Loucy (cell line): ENCODE data around the gene CCDC8.

ENCODE experiments used
- H2AFZ ChIP-seq: fragments of 200-600 bp; sonication (generic); 2 replicates; pipeline ENCODE4 v1.6.0; 2016; ENCODE audit warnings: antibody characterized with exemption, mild to moderate bottlenecking, low read length, moderate library complexity
- H3F3A ChIP-seq: fragments of 200-600 bp; 2 replicates; pipeline ENCODE4 v1.6.0; 2016; ENCODE audit warnings: antibody characterized with exemption, low read depth, mild to moderate bottlenecking
- H3K27me3 ChIP-seq: fragments of 200-600 bp; sonication (generic); 2 replicates; pipeline ENCODE4 v1.6.1; 2014; ENCODE audit warnings: low read length, mild to moderate bottlenecking; ENCODE audit not compliant: insufficient read depth, poor library complexity, severe bottlenecking
- H3K36me3 ChIP-seq: fragments of 200-600 bp; sonication (generic); 2 replicates; pipeline ENCODE4 v1.6.1; 2016; ENCODE audit warnings: low read length; ENCODE audit not compliant: insufficient read depth
- H3K4me1 ChIP-seq: fragments of 200-600 bp; sonication (generic); 2 replicates; pipeline ENCODE4 v1.5.1; 2014; ENCODE audit warnings: low read length, mild to moderate bottlenecking; ENCODE audit not compliant: insufficient read depth, poor library complexity, severe bottlenecking
- H3K4me2 ChIP-seq: fragments of 200-600 bp; sonication (generic); 2 replicates; pipeline ENCODE4 v1.6.0; 2014; ENCODE audit warnings: antibody characterized with exemption, low read length, low read depth, mild to moderate bottlenecking; ENCODE audit not compliant: poor library complexity, severe bottlenecking
- H3K4me3 ChIP-seq: fragments of 200-600 bp; sonication (generic); 2 replicates; pipeline ENCODE4 v1.5.1; 2014; ENCODE audit warnings: low read length, mild to moderate bottlenecking, mixed read lengths; ENCODE audit not compliant: poor library complexity, severe bottlenecking
- H3K79me2 ChIP-seq: fragments of 200-600 bp; sonication (generic); 2 replicates; pipeline ENCODE4 v1.6.1; 2014; ENCODE audit warnings: low read length; ENCODE audit not compliant: insufficient read depth
- H3K9ac ChIP-seq: fragments of 200-600 bp; sonication (generic); 2 replicates; pipeline ENCODE4 v1.6.0; 2014; ENCODE audit warnings: mild to moderate bottlenecking, low read depth, low read length, moderate library complexity; ENCODE audit not compliant: poor library complexity, severe bottlenecking
- H3K9me2 ChIP-seq: fragments of 200-600 bp; sonication (generic); replicated peaks from 2 replicates; pipeline ENCODE4 v1.6.1; 2016; ENCODE audit warnings: low read depth, low read length, mixed read lengths
- H3K9me3 ChIP-seq: fragments of 200-600 bp; sonication (generic); 2 replicates; pipeline ENCODE4 v1.6.1; 2014; ENCODE audit warnings: mild to moderate bottlenecking, antibody characterized with exemption, low read length, low read depth; ENCODE audit not compliant: insufficient read depth
- H4K20me1 ChIP-seq: fragments of 200-600 bp; sonication (generic); 2 replicates; pipeline ENCODE4 v1.6.0; 2014; ENCODE audit warnings: antibody characterized with exemption, low read length, mild to moderate bottlenecking; ENCODE audit not compliant: insufficient read depth, poor library complexity, severe bottlenecking
- CTCF ChIP-seq: fragments of 200-600 bp; sonication (generic); conservative IDR thresholded peaks from 2 replicates; pipeline ENCODE4 v1.5.1; 2014; ENCODE audit warnings: mild to moderate bottlenecking, antibody characterized with exemption, low read length
- EZH2phosphoT487 ChIP-seq: fragments of 200-600 bp; IDR thresholded peaks from 2 replicates; pipeline ENCODE4 v1.6.1; 2018; ENCODE audit warnings: antibody characterized with exemption, mild to moderate bottlenecking, moderate library complexity, borderline replicate concordance

Gene CCDC8

GRCh38 chr19:46369817-46370216 lies 43.5 kb downstream of the CCDC8 start:
- Histone ChIP-seq H3K9ac (no peak overlapping the region), H3K9me2 (no peaks in the 10 kb centered on the region), H3K4me3 (no peak overlapping the region), H2AFZ (no peak overlapping the region), H3K4me1 (no peaks in the 10 kb centered on the region), H4K20me1 (peaks cover 15% of the 10 kb centered on the region), H3K27me3 (no peaks in the 10 kb centered on the region), H3K4me2 (no peak overlapping the region), H3K36me3 (peaks cover 32% of the 10 kb centered on the region; the same call in 1 of the 2 replicates), H3K9me3 (no peaks in the 10 kb centered on the region), H3K79me2 (peaks cover 4% of the 10 kb centered on the region; the same call in 1 of the 2 replicates), H3F3A (no peaks in the 10 kb centered on the region)
- TF ChIP-seq CTCF (no peak), EZH2phosphoT487 (no peak)

- no peaks in the 10 kb centered on the region for H3F3A ChIP-seq
- no peak overlapping the region for H3K4me3 ChIP-seq
- H3K4me2 ChIP-seq: no peak overlapping the region
- peaks cover 46% of the 10 kb centered on the region for H3K36me3 ChIP-seq
- no peaks in the 10 kb centered on the region for H3K9me2 ChIP-seq
- no peak overlapping the region for H2AFZ ChIP-seq
- H3K27me3 ChIP-seq: no peaks in the 10 kb centered on the region
- TF ChIP-seq CTCF: no peak
- H3K79me2 ChIP-seq: peaks cover 8% of the 10 kb centered on the region
- no peak overlapping the region for H3K9ac ChIP-seq
- H3K9me3 ChIP-seq: no peaks in the 10 kb centered on the region
- H3K4me1 ChIP-seq: no peaks in the 10 kb centered on the region
- peaks cover 30% of the 10 kb centered on the region for H4K20me1 ChIP-seq
Measured at GRCh38 chr19:46368116-46368515, 45.2 kb downstream of the CCDC8 start.

GRCh38 chr19:46367426-46367825 lies 45.9 kb downstream of the CCDC8 start:
- Histone ChIP-seq H3K36me3 (peaks cover 45% of the 10 kb centered on the region), H3K4me3 (no peak overlapping the region), H3K9me2 (no peaks in the 10 kb centered on the region), H3K9me3 (no peaks in the 10 kb centered on the region), H3K79me2 (peaks cover 8% of the 10 kb centered on the region), H3K27me3 (no peaks in the 10 kb centered on the region), H2AFZ (no peak overlapping the region), H3K4me1 (no peaks in the 10 kb centered on the region), H4K20me1 (peaks cover 31% of the 10 kb centered on the region), H3K9ac (no peak overlapping the region), H3F3A (no peaks in the 10 kb centered on the region), H3K4me2 (no peak overlapping the region)
- no peak for TF ChIP-seq CTCF
- no peak for TF ChIP-seq EZH2phosphoT487
